GM12878 (cell line): ENCODE results near the gene HIGD1C. TPM values are rescaled to one million over a fixed set of nuclear protein-coding genes. Genes with fewer than 3 reads are reported as not detected.

Source experiments
- ATAC-seq: fragments of 200-7000 bp; cut with Tn5 transposase; 3 replicates; pipeline ENCODE4 v1.9.1; 2020; ENCODE audit warnings: mild to moderate bottlenecking, moderate library complexity
- BruUV-seq: library from RNA; stranded (reverse); fragments of 400-500 nt; replicated peaks from 2 replicates; lab custom pipeline; 2021; lab: Mats Ljungman, UMichigan
- CTCF ChIA-PET: fragments of 300-600 bp; sonication (Branson Sonifier 250); formaldehyde crosslinking; extraction: SDS; loops from one replicate; lab custom pipeline; 2021; ENCODE audit warnings: inconsistent platforms; lab: Yijun Ruan, JAX
- POLR2A ChIA-PET: fragments of 350-600 bp; formaldehyde crosslinking; extraction: SDS; loops from one replicate; lab custom pipeline; 2021; ENCODE audit warnings: inconsistent platforms; lab: Charles Lee
- RAD21 ChIA-PET: fragments of 300-600 bp; sonication (Branson Sonifier 250); formaldehyde crosslinking; loops from one replicate; lab custom pipeline; 2023; ENCODE audit warnings: antibody characterized with exemption; ENCODE audit not compliant: unreplicated experiment; lab: Charles Lee
- SMC1A ChIA-PET: fragments of 300-600 bp; sonication (Branson Sonifier 250); formaldehyde crosslinking; loops from one replicate; lab custom pipeline; 2023; ENCODE audit not compliant: unreplicated experiment, uncharacterized antibody; lab: Charles Lee
- DNase-seq: peaks from one replicate; pipeline ENCODE4 v3.0.0-alpha.2; 2011; ENCODE audit warnings: low read depth, low spot score
- FAIRE-seq: peaks from 3 replicates; lab custom pipeline; 2011; peaks lifted over from hg19 to GRCh38; lab: Jason Lieb, UNC
- H2AFZ ChIP-seq: 2 replicates; pipeline ENCODE4 v1.6.0; 2011; ENCODE audit warnings: low read depth, low read length, control low read depth; ENCODE audit not compliant: control insufficient read depth
- H3K27ac ChIP-seq: 2 replicates; pipeline ENCODE4 v1.5.1; 2011; ENCODE audit warnings: control low read depth; ENCODE audit not compliant: control insufficient read depth, insufficient read depth
- H3K27me3 ChIP-seq, 2 experiments: replicated peaks in 1 of 2; 2 replicates each; pipeline versions ENCODE4 v1.6.0 to v1.6.1; 2011; ENCODE audit warnings: low read length in 1 of 2; ENCODE audit not compliant: control insufficient read depth in 2 of 2, insufficient read depth in 2 of 2
- H3K36me3 ChIP-seq, 2 experiments: 2 replicates each; pipeline ENCODE4 v1.5.1; 2011; ENCODE audit warnings: low read length in 1 of 2; ENCODE audit not compliant: control insufficient read depth in 2 of 2, insufficient read depth in 2 of 2
- H3K4me1 ChIP-seq: 2 replicates; pipeline ENCODE4 v1.6.1; 2011; ENCODE audit warnings: mild to moderate bottlenecking, low read length, moderate library complexity, mixed read lengths; ENCODE audit not compliant: control insufficient read depth, insufficient read depth
- H3K4me2 ChIP-seq: 2 replicates; pipeline ENCODE4 v1.6.0; 2011; ENCODE audit warnings: control low read depth; ENCODE audit not compliant: control insufficient read depth, insufficient read depth
- H3K4me3 ChIP-seq: fragments of 200-600 bp; sonication (generic); 2 replicates; pipeline ENCODE4 v1.5.1; 2016
- H3K79me2 ChIP-seq: 2 replicates; pipeline ENCODE4 v1.6.0; 2011; ENCODE audit warnings: low read length; ENCODE audit not compliant: control insufficient read depth, insufficient read depth
- H3K9ac ChIP-seq: 2 replicates; pipeline ENCODE4 v1.8.0; 2011; ENCODE audit warnings: low read length, control low read depth, mixed read lengths; ENCODE audit not compliant: control insufficient read depth, insufficient read depth
- H3K9me3 ChIP-seq: replicated peaks from 3 replicates; pipeline ENCODE4 v1.5.1; 2011; ENCODE audit warnings: mild to moderate bottlenecking, low read length; ENCODE audit not compliant: control insufficient read depth, insufficient read depth
- H4K20me1 ChIP-seq: 2 replicates; pipeline ENCODE4 v1.6.0; 2011; ENCODE audit not compliant: control insufficient read depth, insufficient read depth
- ATF7 ChIP-seq: fragments of 450-650 bp; IDR thresholded peaks from 2 replicates; pipeline ENCODE4 v1.6.1; 2016; ENCODE audit warnings: low read depth, mild to moderate bottlenecking
- CBX5 ChIP-seq: sonication (generic); IDR thresholded peaks from 2 replicates; pipeline ENCODE4 v1.6.1; 2016; ENCODE audit warnings: low read depth, moderate library complexity, mild to moderate bottlenecking, inconsistent platforms
- CHD2 ChIP-seq: IDR thresholded peaks from 2 replicates; pipeline ENCODE4 v1.6.1; 2011; ENCODE audit warnings: low read depth, low read length, improper control_type of control experiment, borderline replicate concordance
- ETV6 ChIP-seq, 2 experiments: fragments of 450-650 bp in 1 of 2; IDR thresholded peaks in 1 of 2; conservative IDR thresholded peaks in 1 of 2; 2 replicates each; pipeline ENCODE4 v1.6.1; 2014; ENCODE audit warnings: antibody characterized with exemption in 1 of 2, borderline replicate concordance in 1 of 2, low read depth in 1 of 2, mild to moderate bottlenecking in 1 of 2, moderate library complexity in 1 of 2
- EZH2 ChIP-seq: IDR thresholded peaks from 2 replicates; pipeline ENCODE4 v1.6.1; 2012; ENCODE audit warnings: low read depth, mild to moderate bottlenecking, control low read depth, inconsistent platforms, low read length, borderline replicate concordance; ENCODE audit not compliant: control insufficient read depth
- FOXM1 ChIP-seq: IDR thresholded peaks from 2 replicates; pipeline ENCODE4 v1.6.1; 2012; ENCODE audit warnings: low read depth, mild to moderate bottlenecking, inconsistent platforms, low read length, moderate library complexity
- RB1 ChIP-seq: fragments of 450-650 bp; formaldehyde crosslinking; IDR thresholded peaks from 2 replicates; pipeline ENCODE4 v1.6.1; 2017; ENCODE audit warnings: mild to moderate bottlenecking, borderline replicate concordance
- SIN3A ChIP-seq: IDR thresholded peaks from 2 replicates; pipeline ENCODE4 v1.6.1; 2012; ENCODE audit warnings: low read depth, low read length, improper control_type of control experiment
- SMAD5 ChIP-seq: IDR thresholded peaks from 2 replicates; pipeline ENCODE4 v1.6.1; 2016; ENCODE audit warnings: antibody characterized with exemption, low read depth
- TCF12 ChIP-seq: IDR thresholded peaks from 2 replicates; pipeline ENCODE4 v1.6.1; 2011; ENCODE audit warnings: low read depth, mild to moderate bottlenecking, low read length
- TCF3 ChIP-seq: IDR thresholded peaks from 2 replicates; pipeline ENCODE4 v1.6.1; 2012; ENCODE audit warnings: low read depth, mild to moderate bottlenecking, low read length, borderline replicate concordance; ENCODE audit not compliant: insufficient read depth
- whole genome bisulfite sequencing: methylation state at CpG from one replicate; pipeline ENCODE4 v1.1.6; 2016; ENCODE audit warnings: low lambda C conversion rate; ENCODE audit not compliant: insufficient replicate concordance, insufficient coverage; ENCODE audit errors: missing lambda C conversion rate; 5-methylcytosine and 5-hydroxymethylcytosine counted together
- in situ Hi-C: fragments of 300-500 bp; cut with MboI; formaldehyde crosslinking; loops from 9 replicates; pipeline ENCODE4 v1.14.3; 2018; ENCODE audit warnings: mixed read lengths
- intact Hi-C: fragments of 100-400 bp; cut with micrococcal nuclease; formaldehyde crosslinking; loops from one replicate; pipeline ENCODE4 v1.14.2; 2022; ENCODE audit not compliant: unreplicated experiment
- polyA plus RNA-seq, 11 experiments: library from polyadenylated mRNA; depleted of rRNA in 4 of 11; unstranded in 6 of 11; stranded (reverse) in 5 of 11; fragments of >200 nt; fragmentation: Nextera tagmentation in 4 of 11; fragmentation: Illumina TruSeq in 1 of 11; extraction: Ambion mirVana in 4 of 11; extraction: Trizol in 1 of 11; gene quantifications; 1 replicate in 1 of 11; 2 replicates in 10 of 11; pipeline versions ENCODE4 v1.2.1 to v1.2.3, GENCODE V29; 2011 to 2016; ENCODE audit warnings: inconsistent platforms in 2 of 11, missing spikeins in 2 of 11, low read depth in 1 of 11
- total RNA-seq, 4 experiments: library from RNA; depleted of rRNA in 3 of 4; stranded (reverse); fragments of >200 nt in 3 of 4; fragmentation: Illumina TruSeq in 1 of 4; extraction: Trizol in 1 of 4; gene quantifications; 2 replicates each; pipeline versions ENCODE4 v1.2.1 to v1.2.3, GENCODE V29; 2013 to 2021

HIGD1C gene
- total and polyA plus RNA-seq, 10 of the 15 experiments (the other 5 are each of a cell fraction or from before 2014, with no cell fraction given): not detected

DNA sequence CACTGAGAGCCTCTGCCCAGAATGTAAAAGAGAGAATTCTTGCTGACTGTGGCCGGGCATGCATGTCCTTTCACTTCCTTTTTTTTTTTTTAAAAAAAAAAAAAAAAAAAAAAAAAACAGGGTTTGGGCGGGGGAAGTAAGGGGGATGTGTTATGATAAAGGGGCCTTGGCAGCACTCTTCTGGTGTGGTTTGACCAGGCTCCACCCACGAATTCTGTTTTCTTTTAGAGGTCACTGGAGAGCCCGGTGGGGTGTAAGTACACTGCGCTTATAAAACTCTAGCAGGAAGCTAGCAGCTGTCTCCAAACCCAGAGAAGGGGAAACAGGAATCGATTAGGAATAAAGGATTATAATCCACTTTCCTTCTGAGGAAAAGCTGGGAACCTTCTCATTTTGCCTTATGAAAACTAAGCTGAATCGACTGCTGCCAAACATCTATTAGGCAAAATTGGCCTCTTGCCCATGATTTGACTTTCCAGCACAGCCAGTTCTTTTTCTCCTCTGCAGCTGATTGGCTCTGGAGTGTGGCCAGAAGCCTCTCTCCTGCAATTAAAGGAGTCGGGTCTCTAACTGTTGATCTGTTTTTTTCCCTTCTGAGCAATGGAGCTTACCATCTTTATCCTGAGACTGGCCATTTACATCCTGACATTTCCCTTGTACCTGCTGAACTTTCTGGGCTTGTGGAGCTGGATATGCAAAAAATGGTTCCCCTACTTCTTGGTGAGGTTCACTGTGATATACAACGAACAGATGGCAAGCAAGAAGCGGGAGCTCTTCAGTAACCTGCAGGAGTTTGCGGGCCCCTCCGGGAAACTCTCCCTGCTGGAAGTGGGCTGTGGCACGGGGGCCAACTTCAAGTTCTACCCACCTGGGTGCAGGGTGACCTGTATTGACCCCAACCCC lies 27.7 kb upstream of the HIGD1C start (continued):
- peak in 1 of 2 experiments; percentile 37; a peak in 1 of 4 replicates for TF ChIP-seq ETV6 (conservative IDR thresholded peaks at IDR 0.05 in 1 of 2, IDR thresholded peaks at IDR 0.05 in 1 of 2; ENCODE audit: borderline replicate concordance in 1 of 2, low read depth in 1 of 2)
- TF ChIP-seq ATF7: no peak
- TF ChIP-seq EZH2: no peak
- TF ChIP-seq TCF3: no peak
- no peak for TF ChIP-seq RB1
- TF ChIP-seq FOXM1: no peak
- no peak for TF ChIP-seq CBX5
- no peak for TF ChIP-seq SIN3A
- 0 out of 2 replicates have a peak, but pooled peaks have one; percentile 55 for TF ChIP-seq CHD2

DNA sequence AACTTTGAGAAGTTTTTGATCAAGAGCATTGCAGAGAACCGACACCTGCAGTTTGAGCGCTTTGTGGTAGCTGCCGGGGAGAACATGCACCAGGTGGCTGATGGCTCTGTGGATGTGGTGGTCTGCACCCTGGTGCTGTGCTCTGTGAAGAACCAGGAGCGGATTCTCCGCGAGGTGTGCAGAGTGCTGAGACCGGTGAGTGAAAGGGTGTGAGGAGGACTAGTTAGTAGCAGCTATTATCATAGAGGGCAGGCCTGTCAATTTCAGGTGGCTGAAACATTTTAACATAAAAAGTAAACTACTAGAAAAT lies 27.0 kb upstream of the HIGD1C start:
- Histone ChIP-seq H3K36me3 (no peaks in the 10 kb centered on the region), H3K4me1 (peaks cover 26% of the 10 kb centered on the region), H3K9ac (0 out of 2 replicates have a peak overlapping the region, but pooled peaks have one; percentile 2), H3K27me3 (no peaks in the 10 kb centered on the region), H3K4me2 (peak overlapping the region; percentile 75), H2AFZ (peak overlapping the region; percentile 13; the same call in 1 of the 2 replicates), H3K4me3 (peak overlapping the region; percentile 60), H4K20me1 (no peaks in the 10 kb centered on the region)
- ChIA-PET POLR2A (no interaction called here), RAD21 (interaction anchor here (0.5 to 1.6 kb wide), 4 partner anchors 22 to 161 kb away, joined by 3 to 5 read pairs (median 4); partner anchors contain the start of gene ATF1), SMC1A (interaction anchor here (0.6 to 2.5 kb wide), 7 partner anchors 10 to 1967 kb away, joined by 3 to 10 read pairs (median 5); no protein-coding TSS in a partner anchor), CTCF (interaction anchor here (1.1 to 2.0 kb wide), 7 partner anchors 9 to 160 kb away, joined by 3 to 12 read pairs (median 4); partner anchors contain the start of gene SLC11A2)
- no TSS peak for BruUV-seq
- FAIRE-seq: no peak
- in situ Hi-C loops: no loop called here
- intact Hi-C loops: loop anchor here (5.0 kb wide), 1 partner anchor 102 kb away; the partner anchor contains the start of gene SLC11A2
- peak; percentile 29 for ATAC-seq
- peak; percentile 58; the same call in 1 of the 2 replicates for TF ChIP-seq TCF12
- TF ChIP-seq SMAD5: no peak
- TF ChIP-seq, all 136 proteins: peak for 1
- H3K9me3 ChIP-seq: no peaks in the 10 kb centered on the region; the same call in 2 of the 3 replicates
- H3K79me2 ChIP-seq: no peaks in the 10 kb centered on the region
- no peak overlapping the region for H3K27ac ChIP-seq
- no peak for DNase-seq
- 0% methylated on average over 7 of the region's 7 CpGs for WGBS
